HPDE6-E6E7 (cell line): ENCODE results near the gene NKX2-3.

Experiments
- DNase-seq: peaks from one replicate; pipeline ENCODE4 v3.0.0; 2011; ENCODE audit warnings: missing footprints; ENCODE audit errors: extremely low spot score

Gene NKX2-3

GRCh38 chr10:99532687-99533495, at the start of gene NKX2-3:
Gene NKX2-3 (plus strand): TSS chr10:99532942. CDS start chr10:99533132, 190 bp downstream.
- DNase-seq, result no peak

GRCh38 chr10:99484626-99485581, 47.8 kb upstream of the NKX2-3 start:
- DNase-seq, result no peak

GRCh38 chr10:99487125-99487807, 45.5 kb upstream of the NKX2-3 start:
- DNase-seq, result no peak

GRCh38 chr10:99489271-99489670, 43.5 kb upstream of the NKX2-3 start:
- DNase-seq, result no peak

- DNase-seq, result no peak
Observed at GRCh38 chr10:99497343-99498025, 35.3 kb upstream of the NKX2-3 start.

- no peak for DNase-seq
Observed at GRCh38 chr10:99506416-99506815, 26.3 kb upstream of the NKX2-3 start.

GRCh38 chr10:99507265-99507664, 25.5 kb upstream of the NKX2-3 start:
- DNase-seq, result no peak

GRCh38 chr10:99513061-99513460, 19.7 kb upstream of the NKX2-3 start:
- DNase-seq, result no peak

GRCh38 chr10:99519690-99520039, 13.1 kb upstream of the NKX2-3 start:
- DNase-seq, result no peak

- no peak for DNase-seq
Observed at GRCh38 chr10:99520040-99520846, 12.5 kb upstream of the NKX2-3 start.

- DNase-seq, result no peak
Observed at GRCh38 chr10:99520847-99521764, 11.6 kb upstream of the NKX2-3 start.

GRCh38 chr10:99521765-99522469, 10.8 kb upstream of the NKX2-3 start:
- no peak for DNase-seq

GRCh38 chr10:99522470-99523250, 10.1 kb upstream of the NKX2-3 start:
- no peak for DNase-seq

- no peak for DNase-seq
Observed at GRCh38 chr10:99523251-99523773, 9.4 kb upstream of the NKX2-3 start.

GRCh38 chr10:99524050-99524666, 8.6 kb upstream of the NKX2-3 start:
- no peak for DNase-seq

- DNase-seq, result no peak
Observed at GRCh38 chr10:99524736-99525380, 7.9 kb upstream of the NKX2-3 start.

GRCh38 chr10:99525897-99526296, 6.8 kb upstream of the NKX2-3 start:
- DNase-seq, result no peak
